Stimulated activated CD4-positive, alpha-beta T cell treated with anti-CD3 and anti-CD28 coated beads, Interleukin-1b, Interleukin-23, amount 100 ng/mL, for 4 hours (primary cell): ENCODE measurements around the gene HSD17B12.
A peak's percentile ranks its signal among the peaks of the same experiment; 100 is the strongest.

Experiments
- DNase-seq, 2 donors: peaks; one replicate each; pipeline ENCODE4 v3.0.0-alpha.2; 2020; ENCODE audit warnings: low read depth in 2 of 2

The HSD17B12 gene

DNA sequence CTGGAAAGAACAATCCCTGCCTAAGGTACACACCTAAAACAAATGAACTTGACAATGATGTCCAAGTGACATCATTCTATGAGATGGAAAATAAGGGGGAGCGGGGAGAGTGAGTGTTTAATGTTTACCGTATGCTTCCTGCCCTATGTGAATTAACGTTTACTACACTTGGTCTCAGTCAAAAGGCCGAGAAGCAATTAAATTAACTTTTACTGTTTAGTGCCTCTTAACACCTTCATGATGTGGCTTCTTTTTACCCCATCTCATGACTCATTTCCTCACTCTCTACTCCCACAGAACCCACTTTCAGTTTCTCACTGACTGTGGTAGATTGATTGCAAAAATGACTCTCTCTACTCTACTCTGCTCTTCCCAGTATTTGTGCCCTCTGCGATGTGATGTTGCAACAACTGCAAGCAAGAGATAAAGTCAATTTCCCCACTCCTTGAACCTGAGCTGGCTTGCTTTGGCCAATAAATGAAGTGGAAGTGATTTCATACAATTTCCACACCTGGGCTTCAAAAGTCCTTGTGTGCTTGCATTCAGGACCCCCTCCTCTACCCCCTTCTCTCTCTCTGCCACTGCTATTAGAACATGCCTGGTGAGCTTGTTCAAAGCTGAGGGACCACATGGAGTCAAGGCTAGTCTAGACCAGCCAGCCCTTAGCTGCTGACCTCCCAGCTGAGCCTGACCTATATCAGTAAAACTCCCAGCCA, 188.5 kb downstream of the HSD17B12 start:
- peak in 1 of 2 donors; percentile 28 for DNase-seq

DNA sequence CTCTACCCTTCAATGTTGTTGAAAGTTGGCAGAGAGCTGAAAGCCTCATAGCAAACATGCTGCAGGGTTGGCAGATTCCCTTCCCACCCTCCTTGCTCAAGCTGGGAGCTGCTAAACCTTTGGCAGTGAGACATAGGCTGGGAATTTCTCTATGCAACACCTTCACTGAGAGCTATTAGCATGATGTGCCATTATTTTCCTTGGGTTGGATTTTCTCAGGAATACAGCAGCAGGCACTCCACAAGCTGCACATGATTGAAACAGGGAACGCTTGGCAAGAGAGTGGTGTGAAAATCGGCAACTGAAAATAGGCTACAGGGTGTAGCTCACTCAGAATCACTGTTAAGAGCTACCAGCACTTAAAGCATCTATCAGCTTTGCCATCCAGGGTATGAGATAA, 190.5 kb downstream of the HSD17B12 start:
- DNase-seq: no peak

DNA sequence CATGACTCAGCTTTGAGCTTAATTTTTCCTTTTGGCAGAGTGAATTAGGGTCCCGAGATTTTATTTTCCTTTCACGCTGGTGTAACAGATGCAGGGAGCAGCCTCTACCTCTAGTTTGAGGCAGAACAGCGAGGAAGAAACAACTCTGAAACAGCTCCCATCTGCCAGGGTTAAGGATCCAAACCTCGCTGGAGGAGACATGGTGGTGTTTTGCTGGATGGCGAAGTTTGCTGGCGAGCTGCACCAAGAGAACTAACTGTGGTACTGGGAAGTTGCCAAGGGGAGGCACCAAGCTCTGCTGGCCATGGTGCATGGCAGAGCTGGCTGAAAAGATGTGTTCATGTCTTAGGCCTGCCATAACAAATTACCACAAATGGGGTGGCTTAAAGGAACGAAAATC, 192.5 kb downstream of the HSD17B12 start:
- no peak for DNase-seq

DNA sequence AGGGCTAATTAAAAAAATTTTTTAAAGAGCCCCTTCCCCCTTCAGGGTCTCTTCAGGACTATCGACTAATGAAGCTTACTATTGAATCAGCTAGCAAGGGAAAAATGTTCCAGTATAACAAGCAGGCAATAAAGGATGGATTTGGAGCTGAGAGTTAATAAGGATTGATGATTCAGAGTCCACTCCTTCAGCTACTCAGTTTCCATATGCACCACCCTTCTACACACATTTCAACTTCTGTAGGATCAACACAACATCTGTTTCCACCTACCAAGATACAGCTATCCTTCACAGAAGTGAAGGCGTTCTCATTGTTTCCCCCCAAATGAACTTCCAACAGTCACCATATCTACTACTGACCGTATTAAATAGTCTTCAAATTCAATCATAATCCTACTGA, 193.5 kb downstream of the HSD17B12 start:
- no peak for DNase-seq

DNA sequence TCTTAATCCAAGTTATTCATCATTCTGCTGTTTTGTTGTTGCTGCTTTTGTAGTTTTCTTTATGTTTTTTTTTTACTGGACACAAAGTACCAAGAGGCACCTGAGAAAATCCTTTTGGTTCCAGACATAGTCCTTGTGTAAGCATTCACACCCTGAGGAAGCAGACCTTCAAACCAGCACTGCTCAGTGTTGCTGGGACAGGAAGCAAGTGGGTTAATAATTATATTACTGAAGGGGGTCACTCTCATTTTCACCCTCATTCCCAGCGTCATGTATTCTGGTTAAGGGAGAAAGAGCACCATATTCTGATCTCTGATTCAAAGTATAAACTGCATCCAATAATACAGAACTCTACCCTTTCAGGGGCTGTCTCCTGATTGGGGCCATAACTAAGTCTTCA, 194.2 kb downstream of the HSD17B12 start:
- DNase-seq: no peak

DNA sequence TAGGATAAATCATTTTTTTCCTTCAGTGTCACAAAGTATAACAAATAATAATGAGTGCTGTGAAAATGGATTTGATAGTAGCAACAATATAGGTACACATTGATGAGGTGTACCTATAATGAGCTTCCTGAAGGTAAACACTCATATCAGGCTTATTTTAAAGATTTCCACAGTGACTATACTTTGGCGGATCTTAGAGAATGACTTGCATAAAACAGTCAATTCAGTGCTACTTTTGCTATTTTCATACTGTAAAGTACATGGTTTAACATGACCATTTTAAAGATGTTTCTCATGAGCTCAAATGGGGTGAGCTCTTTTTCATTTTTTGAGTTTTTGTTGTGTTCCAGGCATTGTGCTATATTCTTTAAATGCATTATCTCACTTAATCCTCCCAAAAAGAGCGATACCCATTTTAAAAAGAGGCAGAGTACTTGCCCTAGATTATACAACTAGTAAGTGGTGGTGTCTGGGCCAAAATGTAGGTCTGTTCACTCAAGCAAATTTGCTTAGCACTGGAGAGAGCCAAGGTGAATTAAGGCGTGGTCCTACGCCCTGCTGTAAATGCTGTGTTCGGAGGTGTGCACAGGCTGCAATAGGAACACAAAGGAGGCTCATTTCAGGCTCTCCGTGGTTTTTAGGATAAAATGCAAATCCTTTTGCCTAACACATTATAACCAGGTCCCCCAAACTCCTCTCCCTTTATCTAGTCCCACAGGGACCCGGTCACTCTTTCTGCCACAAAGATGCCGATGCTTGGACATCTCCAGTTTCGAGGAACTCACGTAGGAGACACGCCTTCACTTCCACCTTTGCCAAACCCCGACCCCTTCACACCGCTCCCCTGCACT, 199.5 kb downstream of the HSD17B12 start:
- no peak for DNase-seq

DNA sequence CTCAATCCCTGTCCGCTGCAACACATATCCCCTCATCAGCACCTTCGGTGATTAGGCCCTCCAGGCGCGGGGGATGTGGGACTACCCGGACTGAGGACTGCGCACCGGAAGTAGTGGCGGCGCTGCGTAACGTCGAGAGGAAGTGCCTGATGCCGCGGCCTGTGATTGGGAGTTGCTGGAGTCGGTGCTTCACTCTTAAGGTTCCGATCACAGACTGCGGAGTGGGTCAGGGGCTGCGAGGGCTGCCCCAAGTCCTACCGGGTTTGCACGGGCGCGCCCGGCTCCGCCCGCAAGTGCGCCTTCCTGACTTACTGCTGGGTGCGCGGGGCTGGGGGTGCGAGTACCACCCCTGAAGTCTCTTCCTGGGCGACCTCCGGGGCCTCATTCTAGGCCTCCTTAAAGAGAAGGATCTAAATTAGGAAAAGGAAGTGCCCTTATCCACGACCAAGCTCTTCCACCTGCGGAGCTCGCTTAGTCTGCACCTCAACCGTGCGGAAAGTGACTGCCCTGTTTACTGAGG, 200.2 kb downstream of the HSD17B12 start, which contains the start of gene ALKBH3:
ALKBH3 (plus strand) TSS at position 192 of the 520 bp plus-strand sequence. CDS start 1,822 bp downstream, outside the sequence.
- DNase-seq: peak; percentile 79 to 86

DNA sequence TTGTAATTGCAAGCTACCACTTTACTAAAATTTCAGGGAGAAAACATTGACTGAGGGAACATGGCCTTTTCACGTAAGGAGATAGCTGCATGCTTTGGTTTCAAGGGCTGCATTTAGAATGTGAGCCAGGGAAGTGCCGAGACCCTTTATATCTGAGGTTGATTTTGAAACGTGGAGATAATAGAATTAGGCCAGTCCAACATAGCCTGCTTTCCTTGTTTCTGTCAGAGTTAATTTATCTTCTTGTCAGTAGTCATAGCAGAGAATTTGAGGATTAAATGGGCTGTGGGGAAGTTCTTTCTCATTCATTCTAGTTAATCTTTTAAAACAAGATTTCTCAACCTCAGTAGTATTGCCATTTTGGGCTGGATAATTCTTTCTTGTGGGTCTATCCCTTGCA, 212.3 kb downstream of the HSD17B12 start:
- DNase-seq: no peak

DNA sequence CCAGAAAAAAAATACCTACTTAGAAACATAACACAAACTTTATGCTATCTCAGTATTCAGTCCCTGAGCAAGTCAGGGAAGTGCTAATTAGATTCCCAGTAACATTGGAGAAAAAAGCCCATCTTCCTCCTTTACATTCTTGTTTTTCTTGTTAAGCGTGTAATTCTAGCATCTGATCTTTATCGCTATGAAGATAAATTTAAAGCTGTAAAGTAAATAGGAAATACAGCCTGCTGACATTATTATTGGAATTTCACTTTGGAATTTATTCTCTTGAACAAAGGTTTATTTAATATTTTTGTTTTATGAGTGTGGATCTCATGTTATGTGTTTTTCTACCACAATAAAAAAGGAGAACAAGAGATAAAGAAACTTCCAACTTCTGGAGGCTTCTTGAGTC, 214.0 kb downstream of the HSD17B12 start:
- DNase-seq: no peak

DNA sequence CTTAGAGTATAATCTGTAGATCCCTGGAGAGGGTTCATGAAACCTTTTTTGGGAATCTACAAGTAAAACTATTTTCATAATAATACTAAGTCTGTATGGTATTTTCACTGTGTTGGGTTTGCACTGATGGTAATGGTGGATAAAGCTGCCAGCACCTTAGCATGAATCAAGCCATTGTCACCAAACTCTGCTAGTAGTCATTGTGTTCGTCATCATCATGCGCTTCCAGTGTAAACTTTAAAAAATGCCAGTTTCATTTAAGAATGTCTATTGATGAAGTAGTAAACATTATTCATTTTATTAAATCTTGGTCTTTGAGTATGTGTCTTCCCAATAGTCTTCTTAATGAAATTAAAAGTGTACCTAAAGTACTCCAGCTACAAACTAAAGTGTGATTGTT, 215.1 kb downstream of the HSD17B12 start:
- DNase-seq: no peak

DNA sequence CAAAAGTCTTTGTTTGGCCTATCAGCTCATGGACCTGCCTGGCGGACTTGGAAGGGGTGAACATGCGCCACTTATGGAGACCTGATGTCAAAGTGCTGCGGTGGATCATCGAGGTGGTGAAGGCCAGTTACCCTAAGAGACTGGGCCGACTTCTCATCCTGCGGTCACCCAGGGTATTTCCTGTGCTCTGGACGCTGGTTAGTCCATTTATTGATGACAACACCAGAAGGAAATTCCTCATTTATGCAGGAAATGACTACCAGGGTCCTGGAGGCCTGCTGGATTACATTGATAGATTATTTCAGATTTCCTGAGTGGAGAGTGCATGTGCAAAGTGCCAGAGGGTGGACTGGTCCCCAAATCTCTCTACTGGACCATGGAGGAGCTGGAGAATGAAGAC, 218.0 kb downstream of the HSD17B12 start:
- DNase-seq: no peak

DNA sequence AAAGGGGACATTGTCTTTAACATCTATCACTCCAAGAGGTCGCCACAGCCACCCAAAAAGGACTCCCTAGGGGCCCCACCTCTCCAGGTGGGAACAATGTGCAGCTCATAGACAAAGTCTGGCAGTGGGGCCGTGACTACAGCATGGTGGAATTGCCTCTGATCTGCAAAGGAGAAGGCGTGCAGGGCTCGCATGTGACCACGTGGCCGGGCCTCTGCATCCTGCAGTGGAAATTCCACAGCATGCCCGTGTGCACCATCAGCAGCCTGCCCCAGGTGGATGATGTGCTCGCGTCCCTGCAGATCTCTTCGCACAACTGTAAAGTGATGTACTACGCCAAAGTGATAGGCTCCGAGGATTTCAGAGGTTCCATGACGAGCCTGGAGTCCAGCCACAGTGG, 218.6 kb downstream of the HSD17B12 start:
- no peak for DNase-seq

DNA sequence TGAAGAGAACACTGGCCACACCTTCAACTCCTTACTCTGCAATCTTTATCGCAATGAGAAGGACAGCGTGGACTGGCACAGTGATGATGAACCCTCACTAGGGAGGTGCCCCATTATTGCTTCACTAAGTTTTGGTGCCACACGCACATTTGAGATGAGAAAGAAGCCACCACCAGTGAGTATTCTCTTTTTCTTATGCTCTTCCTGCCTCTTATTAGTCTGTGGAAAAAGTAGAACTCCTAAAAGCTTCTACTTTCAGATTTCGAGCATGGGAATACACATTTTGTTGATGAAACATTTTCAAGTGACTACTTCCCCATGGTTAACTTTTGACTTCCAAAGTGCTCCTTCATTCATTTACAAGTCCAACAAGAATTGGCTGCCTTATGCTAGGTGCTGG, 221.0 kb downstream of the HSD17B12 start:
- no peak for DNase-seq

DNA sequence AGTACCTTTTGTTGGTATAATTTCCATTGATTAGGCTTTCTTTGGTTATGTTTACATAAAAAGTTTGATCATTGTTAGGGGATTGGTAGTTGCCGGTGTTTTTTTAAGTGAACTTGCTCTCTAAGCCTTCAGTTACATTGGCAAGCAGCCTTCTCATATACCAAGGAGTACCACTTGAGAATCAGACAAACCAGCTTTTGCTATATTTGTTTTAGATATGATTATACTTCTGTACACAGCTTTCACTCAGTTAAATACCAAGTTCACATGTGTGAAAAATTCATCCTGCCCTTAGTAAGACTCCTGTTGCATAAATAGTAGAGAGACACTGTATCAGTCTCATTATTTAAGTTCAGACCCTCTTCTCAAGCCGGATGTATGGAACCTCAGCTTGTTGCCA, 222.5 kb downstream of the HSD17B12 start:
- DNase-seq: no peak

DNA sequence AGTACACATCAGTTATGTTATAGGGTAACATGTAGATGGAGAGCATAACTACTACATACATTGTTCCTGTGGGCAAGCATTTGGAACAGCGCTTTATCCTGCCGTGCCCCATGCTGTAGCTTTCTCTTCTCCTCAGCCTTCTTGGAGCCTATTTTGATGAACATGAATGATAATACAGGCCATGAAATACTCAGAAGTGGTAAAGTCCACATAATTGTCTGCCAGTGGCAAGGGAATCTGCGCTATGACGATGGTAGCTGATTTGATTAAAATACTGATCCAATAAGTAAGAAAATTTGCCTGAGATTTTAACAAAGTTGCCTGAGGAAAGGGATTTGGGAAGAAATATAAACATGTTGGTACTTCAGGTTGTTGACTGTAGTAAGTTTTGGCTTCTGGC, 223.4 kb downstream of the HSD17B12 start:
- no peak for DNase-seq

DNA sequence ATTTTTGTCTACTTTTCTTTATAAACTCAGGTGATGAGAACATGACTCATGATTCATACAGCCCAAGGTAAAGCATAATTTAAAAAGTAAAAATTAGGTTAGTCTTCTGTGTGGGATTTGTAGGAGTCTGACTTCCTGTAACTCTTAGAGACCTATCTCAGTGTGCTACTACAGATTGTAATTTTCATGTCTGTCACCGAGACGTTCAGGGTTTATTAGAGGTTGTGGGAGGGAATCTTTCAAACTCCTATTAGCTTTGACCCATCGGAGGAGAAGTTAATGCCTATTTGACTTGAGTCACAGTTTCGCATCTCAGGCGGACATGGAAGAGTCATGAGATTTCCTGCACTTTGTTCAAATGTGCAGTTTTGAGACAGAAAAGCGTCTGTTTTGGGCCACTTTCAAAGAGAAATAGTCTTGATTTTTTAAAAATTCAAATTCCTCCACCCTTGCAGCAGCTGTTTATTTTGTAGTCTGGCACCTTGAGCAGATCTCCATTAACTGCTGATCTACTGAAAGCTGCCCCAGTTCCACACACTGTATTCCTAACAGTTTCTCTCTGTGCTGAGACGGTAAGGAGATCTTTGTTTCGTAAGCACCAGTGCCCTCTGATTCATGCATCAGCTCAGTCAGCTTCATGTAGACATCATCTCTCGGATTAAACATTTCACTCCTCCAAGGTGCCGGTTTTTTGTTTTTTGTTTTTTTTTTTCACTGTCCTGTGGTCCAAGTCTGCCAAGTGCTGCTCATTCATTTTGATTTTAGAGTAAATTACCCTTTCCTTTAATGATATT, 224.4 kb downstream of the HSD17B12 start:
- DNase-seq: no peak

DNA sequence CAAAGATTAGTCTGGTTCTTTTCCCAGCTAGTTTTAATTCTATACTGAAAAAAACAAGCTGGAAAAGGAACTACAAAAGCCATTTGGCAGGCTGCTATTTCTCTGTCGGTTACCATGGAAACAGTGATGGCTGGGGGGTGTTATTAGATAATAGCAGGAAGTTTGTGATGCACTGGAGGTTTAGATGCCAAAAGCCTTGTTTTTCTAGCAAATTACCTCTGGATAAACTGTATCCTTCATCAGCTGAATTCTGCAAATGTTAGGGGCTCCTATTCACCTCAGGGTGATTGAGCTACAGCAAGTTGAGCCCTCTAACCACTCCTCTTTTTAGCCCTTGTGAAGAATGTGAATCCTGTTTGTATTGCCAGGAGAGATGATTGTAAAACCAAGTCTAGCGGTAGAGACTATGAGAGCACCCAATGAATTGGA, 225.3 kb downstream of the HSD17B12 start:
- DNase-seq: no peak
